ENCODE results near the gene PLXNA4.

- TF ChIP-seq, protein P1, sequence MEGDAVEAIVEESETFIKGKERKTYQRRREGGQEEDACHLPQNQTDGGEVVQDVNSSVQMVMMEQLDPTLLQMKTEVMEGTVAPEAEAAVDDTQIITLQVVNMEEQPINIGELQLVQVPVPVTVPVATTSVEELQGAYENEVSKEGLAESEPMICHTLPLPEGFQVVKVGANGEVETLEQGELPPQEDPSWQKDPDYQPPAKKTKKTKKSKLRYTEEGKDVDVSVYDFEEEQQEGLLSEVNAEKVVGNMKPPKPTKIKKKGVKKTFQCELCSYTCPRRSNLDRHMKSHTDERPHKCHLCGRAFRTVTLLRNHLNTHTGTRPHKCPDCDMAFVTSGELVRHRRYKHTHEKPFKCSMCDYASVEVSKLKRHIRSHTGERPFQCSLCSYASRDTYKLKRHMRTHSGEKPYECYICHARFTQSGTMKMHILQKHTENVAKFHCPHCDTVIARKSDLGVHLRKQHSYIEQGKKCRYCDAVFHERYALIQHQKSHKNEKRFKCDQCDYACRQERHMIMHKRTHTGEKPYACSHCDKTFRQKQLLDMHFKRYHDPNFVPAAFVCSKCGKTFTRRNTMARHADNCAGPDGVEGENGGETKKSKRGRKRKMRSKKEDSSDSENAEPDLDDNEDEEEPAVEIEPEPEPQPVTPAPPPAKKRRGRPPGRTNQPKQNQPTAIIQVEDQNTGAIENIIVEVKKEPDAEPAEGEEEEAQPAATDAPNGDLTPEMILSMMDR (IDR thresholded peaks at IDR 0.05; ENCODE audit: low read depth, low read length, poor library complexity, severe bottlenecking): no peak
- no peak for TF ChIP-seq EZH2phosphoT487 (IDR thresholded peaks at IDR 0.05; ENCODE audit: borderline replicate concordance, low read length)
These were observed 143.0 kb downstream of the PLXNA4 start for GRCh38 chr7:132433301-132433700.

All from DOHH2 (cell line).